Neuronal stem cell (in vitro differentiated cells): ENCODE measurements around the gene PRIM2.
"Not testable (repeated sequence)": the region's sequence is repeated elsewhere in the genome, so short reads cannot be mapped to it uniquely, and the experiment has no call there.

Source experiments
- DNase-seq: peaks from one replicate; pipeline ENCODE4 v3.0.0-alpha.2; 2013; ENCODE audit warnings: low spot score
- H2AFZ ChIP-seq: one replicate; pipeline ENCODE4 v1.6.1; 2013; ENCODE audit warnings: mild to moderate bottlenecking, low read length, inconsistent platforms
- H2AK5ac ChIP-seq: 2 replicates; pipeline ENCODE4 v1.6.1; 2013; ENCODE audit warnings: low read depth, mild to moderate bottlenecking, inconsistent platforms, low read length, moderate library complexity, mixed read lengths
- H2BK120ac ChIP-seq: 2 replicates; pipeline ENCODE4 v1.6.1; 2013; ENCODE audit warnings: low read depth, mild to moderate bottlenecking, inconsistent platforms, low read length, moderate library complexity, mixed read lengths
- H2BK12ac ChIP-seq: one replicate; pipeline ENCODE4 v1.6.1; 2013; ENCODE audit warnings: low read length, inconsistent platforms
- H2BK15ac ChIP-seq: 2 replicates; pipeline ENCODE4 v1.6.1; 2013; ENCODE audit warnings: mild to moderate bottlenecking, low read length, inconsistent platforms, mixed read lengths
- H2BK5ac ChIP-seq: one replicate; pipeline ENCODE4 v1.6.1; 2013; ENCODE audit warnings: inconsistent platforms, mild to moderate bottlenecking, low read length, moderate library complexity
- H3K14ac ChIP-seq: one replicate; pipeline ENCODE4 v1.6.1; 2013; ENCODE audit warnings: low read length, inconsistent platforms
- H3K18ac ChIP-seq: 2 replicates; pipeline ENCODE4 v1.6.1; 2013; ENCODE audit warnings: low read length, inconsistent platforms
- H3K23ac ChIP-seq: 2 replicates; pipeline ENCODE4 v1.6.1; 2013; ENCODE audit warnings: low read depth, mild to moderate bottlenecking, mixed read lengths, low read length, inconsistent platforms; ENCODE audit not compliant: poor library complexity
- H3K27ac ChIP-seq: replicated peaks from 3 replicates; pipeline ENCODE4 v1.5.1; 2013; ENCODE audit warnings: low read length, inconsistent platforms
- H3K27me3 ChIP-seq, 3 experiments: 2 replicates each; pipeline ENCODE4 v1.6.1; 2013; ENCODE audit warnings: low read length in 3 of 3, mild to moderate bottlenecking in 2 of 3, inconsistent platforms in 1 of 3, low read depth in 1 of 3, mixed read lengths in 1 of 3, moderate library complexity in 1 of 3; ENCODE audit not compliant: control insufficient read depth in 3 of 3, insufficient read depth in 3 of 3
- H3K36me3 ChIP-seq, 2 donors: replicated peaks in 1 of 2; 2 replicates each; pipeline ENCODE4 v1.6.1; 2013; ENCODE audit warnings: low read length in 2 of 2; ENCODE audit not compliant: control insufficient read depth in 2 of 2, insufficient read depth in 2 of 2
- H3K4ac ChIP-seq: 2 replicates; pipeline ENCODE4 v1.6.1; 2013; ENCODE audit warnings: inconsistent platforms, mild to moderate bottlenecking, low read length, moderate library complexity
- H3K4me1 ChIP-seq, 2 donors: 1 replicate in 1 of 2; 2 replicates in 1 of 2; pipeline ENCODE4 v1.6.1; 2013; ENCODE audit warnings: low read length in 2 of 2, low read depth in 1 of 2; ENCODE audit not compliant: control insufficient read depth in 2 of 2, insufficient read depth in 1 of 2
- H3K4me2 ChIP-seq: one replicate; pipeline ENCODE4 v1.6.1; 2013; ENCODE audit warnings: mild to moderate bottlenecking, low read length, inconsistent platforms; ENCODE audit not compliant: insufficient read depth, poor library complexity, severe bottlenecking
- H3K4me3 ChIP-seq, 2 donors: 2 replicates each; pipeline ENCODE4 v1.5.1; 2013; ENCODE audit warnings: low read length in 2 of 2, mild to moderate bottlenecking in 2 of 2, inconsistent platforms in 1 of 2, moderate library complexity in 1 of 2
- H3K79me1 ChIP-seq: one replicate; pipeline ENCODE4 v1.6.1; 2013; ENCODE audit warnings: low read depth, mild to moderate bottlenecking, inconsistent platforms, low read length, moderate library complexity
- H3K9ac ChIP-seq: one replicate; pipeline ENCODE4 v1.6.1; 2013; ENCODE audit warnings: mild to moderate bottlenecking, low read depth, low read length, inconsistent platforms; ENCODE audit not compliant: poor library complexity
- H3K9me3 ChIP-seq, 2 donors: replicated peaks in 1 of 2; 2 replicates each; pipeline versions ENCODE3 to v1.6.1; 2013; ENCODE audit warnings: low read length in 2 of 2, mild to moderate bottlenecking in 2 of 2, inconsistent platforms in 1 of 2, low read depth in 1 of 2, mixed read lengths in 1 of 2, moderate library complexity in 1 of 2; ENCODE audit not compliant: control insufficient read depth in 2 of 2, insufficient read depth in 1 of 2
- H4K8ac ChIP-seq: one replicate; pipeline ENCODE4 v1.6.1; 2013; ENCODE audit warnings: low read depth, mild to moderate bottlenecking, inconsistent platforms, low read length, moderate library complexity
- H4K91ac ChIP-seq: one replicate; pipeline ENCODE4 v1.6.1; 2013; ENCODE audit warnings: low read length, low read depth, mild to moderate bottlenecking, inconsistent platforms; ENCODE audit not compliant: poor library complexity
- WGBS, 2 donors: extraction: QIAGEN DNeasy Blood & Tissue Kit; methylation state at CpG; one replicate each; pipeline ENCODE4 v1.1.7; 2013; ENCODE audit warnings: missing lambda C conversion rate in 2 of 2, mixed read lengths in 1 of 2; ENCODE audit not compliant: insufficient read length in 2 of 2, insufficient replicate concordance in 1 of 2; ENCODE audit errors: extremely low coverage in 2 of 2; 5-methylcytosine and 5-hydroxymethylcytosine counted together

Gene PRIM2

GRCh38 chr6:57431742-57432141 is 114.3 kb downstream of the PRIM2 start:
- H3K36me3 ChIP-seq, H3K4me3 ChIP-seq, H3K23ac ChIP-seq, H3K4ac ChIP-seq, H2BK12ac ChIP-seq, H3K14ac ChIP-seq, H2AK5ac ChIP-seq, H3K9ac ChIP-seq, H3K4me2 ChIP-seq, H3K4me1 ChIP-seq, H3K27ac ChIP-seq, H4K8ac ChIP-seq, H2BK15ac ChIP-seq, H3K27me3 ChIP-seq, H4K91ac ChIP-seq, H3K79me1 ChIP-seq, H2AFZ ChIP-seq, H2BK5ac ChIP-seq, DNase-seq, H3K9me3 ChIP-seq, H3K18ac ChIP-seq, H2BK120ac ChIP-seq: not testable (repeated sequence)

- no peak overlapping the region for H3K14ac ChIP-seq
- no peaks in the 10 kb centered on the region for H3K9me3 ChIP-seq
- no peak overlapping the region for H3K27ac ChIP-seq
Measured at GRCh38 chr6:57432157-57432556, 114.7 kb downstream of the PRIM2 start.

GRCh38 chr6:57432919-57433684 is 115.7 kb downstream of the PRIM2 start:
- no peaks in the 10 kb centered on the region for H3K9me3 ChIP-seq
- H3K27ac ChIP-seq: no peak overlapping the region
- no peak overlapping the region for H3K4me2 ChIP-seq
- no peaks in the 10 kb centered on the region for H3K27me3 ChIP-seq
- H3K4me1 ChIP-seq: peaks cover 0 to 2% of the 10 kb centered on the region in 2 donors
- H2AK5ac ChIP-seq: no peak overlapping the region
- no peak overlapping the region for H2BK5ac ChIP-seq
- no peak overlapping the region for H3K4ac ChIP-seq
- H2BK12ac ChIP-seq: no peak overlapping the region
- H2BK15ac ChIP-seq: no peak overlapping the region
- H3K9ac ChIP-seq: no peak overlapping the region
- no peak overlapping the region for H3K4me3 ChIP-seq
- no peak overlapping the region for H3K23ac ChIP-seq
- DNase-seq: no peak
- no peak overlapping the region for H2AFZ ChIP-seq
- H3K14ac ChIP-seq: no peak overlapping the region
- no peak overlapping the region for H2BK120ac ChIP-seq
- no peak overlapping the region for H4K91ac ChIP-seq
- no peak overlapping the region for H4K8ac ChIP-seq
- WGBS, 2 donors: no CpG with 5 or more reads among the region's 4 CpGs
- H3K79me1 ChIP-seq: no peaks in the 10 kb centered on the region
- no peak overlapping the region for H3K18ac ChIP-seq
- H3K36me3 ChIP-seq: no peaks in the 10 kb centered on the region

More at GRCh38 chr6:57432157-57432556, 114.7 kb downstream of the PRIM2 start:
- no peak overlapping the region for H3K4me2 ChIP-seq
- H3K36me3 ChIP-seq: no peaks in the 10 kb centered on the region
- H4K91ac ChIP-seq: no peak overlapping the region
- no peak overlapping the region for H3K4me3 ChIP-seq
- H2BK12ac ChIP-seq: no peak overlapping the region
- H3K27me3 ChIP-seq: no peaks in the 10 kb centered on the region
- DNase-seq: no peak
- no peak overlapping the region for H4K8ac ChIP-seq
- no peak overlapping the region for H2AK5ac ChIP-seq
- no peak overlapping the region for H3K18ac ChIP-seq
- no peak overlapping the region for H3K23ac ChIP-seq
- no peak overlapping the region for H2AFZ ChIP-seq
- H3K4ac ChIP-seq: no peak overlapping the region
- WGBS, 2 donors: no CpG with 5 or more reads among the region's 2 CpGs
- H3K79me1 ChIP-seq: no peaks in the 10 kb centered on the region
- peaks cover 0 to 2% of the 10 kb centered on the region in 2 donors for H3K4me1 ChIP-seq
- H2BK120ac ChIP-seq: no peak overlapping the region
- no peak overlapping the region for H3K9ac ChIP-seq
- no peak overlapping the region for H2BK15ac ChIP-seq
- no peak overlapping the region for H2BK5ac ChIP-seq

GRCh38 chr6:57433790-57434189 is 116.4 kb downstream of the PRIM2 start:
- DNase-seq, H2BK120ac ChIP-seq, H3K4me1 ChIP-seq, H3K14ac ChIP-seq, H3K27ac ChIP-seq, H3K23ac ChIP-seq, H2BK15ac ChIP-seq, H2AK5ac ChIP-seq, H3K79me1 ChIP-seq, H3K27me3 ChIP-seq, H4K8ac ChIP-seq, H3K4me3 ChIP-seq, H2BK12ac ChIP-seq, H3K4ac ChIP-seq, H3K18ac ChIP-seq, H3K9ac ChIP-seq, H3K9me3 ChIP-seq, H2BK5ac ChIP-seq, H4K91ac ChIP-seq, H3K36me3 ChIP-seq, H2AFZ ChIP-seq, H3K4me2 ChIP-seq: not testable (repeated sequence)
- WGBS, 2 donors: no CpG with 5 or more reads among the region's 9 CpGs
